H54 (cell line): Measurements from ENCODE around the gene SLC31A1.
"Not testable (repeated sequence)": the region's sequence is repeated elsewhere in the genome, so short reads cannot be mapped to it uniquely, and the experiment has no call there.

Experiments
- DNase-seq: peaks from one replicate; pipeline ENCODE4 v3.0.0; 2011; ENCODE audit warnings: low spot score, mixed read lengths; ENCODE audit not compliant: insufficient read length
- FAIRE-seq: peaks from 3 replicates; lab custom pipeline; 2011; peaks lifted over from hg19 to GRCh38; lab: Jason Lieb, UNC
- POLR2A ChIP-seq: IDR thresholded peaks from 2 replicates; pipeline ENCODE4 v1.6.1; 2011; ENCODE audit warnings: low read depth, mild to moderate bottlenecking, low read length

Gene SLC31A1

GRCh38 chr9:113266174-113266573 is 44.8 kb downstream of the SLC31A1 start:
- no peak for TF ChIP-seq POLR2A
- FAIRE-seq (no peak), DNase-seq (no peak)

- FAIRE-seq (no peak), DNase-seq (no peak)
- TF ChIP-seq POLR2A: no peak
Observed at GRCh38 chr9:113267911-113268566, 46.7 kb downstream of the SLC31A1 start.

GRCh38 chr9:113269355-113269754 is 48.0 kb downstream of the SLC31A1 start:
- no peak for TF ChIP-seq POLR2A
- FAIRE-seq: no peak
- DNase-seq: no peak

- no peak for TF ChIP-seq POLR2A
- FAIRE-seq: no peak
- no peak for DNase-seq
Observed at GRCh38 chr9:113269871-113270270, 48.5 kb downstream of the SLC31A1 start.

- FAIRE-seq (peak; percentile 94), DNase-seq (peak; percentile 29)
- TF ChIP-seq POLR2A: no peak
Observed at GRCh38 chr9:113274474-113275156, 53.3 kb downstream of the SLC31A1 start.

- DNase-seq: peak; percentile 82
- TF ChIP-seq POLR2A: peak; percentile 90
- FAIRE-seq: peak; percentile 99
Observed at GRCh38 chr9:113275157-113276131, 54.1 kb downstream of the SLC31A1 start, which contains the start of the genes CDC26 and PRPF4. TSS of gene CDC26 (minus strand) at chr9:113275572. CDS start at chr9:113272507, 3,065 bp downstream. TSS of gene PRPF4 (plus strand) at chr9:113275658. CDS start at chr9:113275744, 86 bp downstream.

GRCh38 chr9:113278840-113279239 is 57.5 kb downstream of the SLC31A1 start:
- no peak for TF ChIP-seq POLR2A
- no peak for DNase-seq
- FAIRE-seq: no peak

- DNase-seq (no peak), FAIRE-seq (no peak)
- no peak for TF ChIP-seq POLR2A
Observed at GRCh38 chr9:113281356-113281755, 60.0 kb downstream of the SLC31A1 start.

GRCh38 chr9:113289091-113289490 is 67.7 kb downstream of the SLC31A1 start:
- FAIRE-seq (no peak), DNase-seq (no peak)
- TF ChIP-seq POLR2A: no peak

- FAIRE-seq: no peak
- DNase-seq: no peak
- no peak for TF ChIP-seq POLR2A
Observed at GRCh38 chr9:113290052-113290607, 68.8 kb downstream of the SLC31A1 start.

- FAIRE-seq (no peak), DNase-seq (no peak)
- no peak for TF ChIP-seq POLR2A
Observed at GRCh38 chr9:113293285-113293878, 72.0 kb downstream of the SLC31A1 start.

- DNase-seq, FAIRE-seq: not testable (repeated sequence)
Observed at GRCh38 chr9:113296247-113296646, 74.9 kb downstream of the SLC31A1 start.

GRCh38 chr9:113296796-113297558 is 75.6 kb downstream of the SLC31A1 start:
- TF ChIP-seq POLR2A: no peak
- DNase-seq (no peak), FAIRE-seq (no peak)
